Measurements from ENCODE around the gene ARL5B.

The ARL5B gene

DNA sequence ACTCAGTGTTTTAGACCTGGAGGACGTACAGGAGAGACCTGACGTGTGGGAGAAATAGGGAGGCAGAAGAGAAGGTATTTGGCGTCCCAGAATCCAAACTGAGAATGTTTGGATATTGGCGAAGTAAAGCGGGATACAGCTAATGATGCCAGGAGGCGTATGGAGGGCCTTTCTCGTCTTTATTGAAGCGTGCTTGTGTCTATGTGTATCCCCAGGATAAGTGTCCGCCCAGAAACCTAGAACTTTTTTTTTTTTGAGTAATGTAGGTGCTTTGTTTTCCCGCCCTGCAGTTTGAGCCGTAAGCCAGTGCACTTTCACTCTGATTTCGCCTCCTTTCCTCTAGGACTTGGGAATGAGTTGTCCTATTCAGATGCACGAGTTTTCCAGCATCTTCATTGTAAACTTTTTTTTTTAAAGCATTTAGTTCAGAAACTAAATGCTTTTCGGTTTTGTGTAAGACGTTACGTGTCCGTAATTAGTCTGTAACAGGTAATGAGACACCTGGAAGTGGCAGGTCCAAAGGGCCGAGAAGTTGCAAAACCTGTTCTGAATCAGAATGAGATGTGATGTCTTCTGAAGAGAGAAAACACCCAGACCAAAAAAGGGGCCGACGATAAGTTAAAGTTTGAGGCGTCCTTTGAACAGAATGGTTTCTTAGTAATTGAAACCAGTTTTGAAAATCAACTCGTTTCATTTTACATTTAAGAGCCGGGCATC, 746 bp downstream of the ARL5B start:
- Histone ChIP-seq H3K4me3 (ENCODE audit: low read length) (peak overlapping the region; percentile 99), H3K4me1 (ENCODE audit: control insufficient read depth, insufficient read depth, low read length) (peaks cover 15% of the 10 kb centered on the region)
- peak; percentile 58 for DNase-seq (ENCODE audit: low read depth)

DNA sequence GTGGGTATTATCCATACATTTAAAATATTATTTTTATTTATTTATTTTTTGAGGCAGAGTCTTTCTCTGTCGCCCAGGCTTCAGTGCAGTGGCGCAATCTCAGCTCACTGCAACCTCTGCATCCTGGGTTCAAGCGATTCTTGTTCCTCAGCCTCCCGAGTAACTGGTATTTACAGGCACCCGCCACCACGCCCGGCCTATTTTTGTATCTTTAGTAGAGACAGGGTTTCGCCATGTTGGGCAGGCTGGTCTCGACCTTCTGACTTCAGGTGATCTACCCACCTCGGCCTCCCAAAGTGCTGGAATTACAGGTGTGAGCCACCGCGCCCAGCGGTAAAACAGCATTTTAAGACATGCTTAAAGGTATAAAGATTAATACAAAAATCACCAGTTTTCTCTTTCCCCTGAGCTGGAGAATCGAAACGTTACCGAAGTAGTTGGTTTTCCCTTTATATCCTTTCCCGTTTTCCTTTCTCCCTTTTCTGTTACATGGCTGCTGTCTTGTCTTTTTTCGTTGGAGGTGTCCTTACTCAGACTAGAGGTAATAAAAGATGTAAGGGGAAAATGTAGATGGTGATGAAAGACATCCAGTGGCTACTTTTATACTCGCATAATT, 1.7 kb downstream of the ARL5B start:
- Histone ChIP-seq H3K4me1 (ENCODE audit: control insufficient read depth, insufficient read depth, low read length) (peaks cover 15% of the 10 kb centered on the region), H3K9ac (ENCODE audit: low read length) (peak overlapping the region; percentile 99), H3K9me3 (ENCODE audit: control insufficient read depth, low read length) (no peaks in the 10 kb centered on the region), H3K27me3 (replicated peaks; ENCODE audit: control insufficient read depth, insufficient read depth, low read length) (no peaks in the 10 kb centered on the region), H3K4me3 (ENCODE audit: low read length) (peak overlapping the region; percentile 99), H3K36me3 (ENCODE audit: control insufficient read depth, insufficient read depth, low read length, severe bottlenecking) (no peaks in the 10 kb centered on the region)
- no peak for DNase-seq (ENCODE audit: low read depth)

More for the DNA sequence above, 746 bp downstream of the ARL5B start:
- no peaks in the 10 kb centered on the region for H3K27me3 ChIP-seq (replicated peaks; ENCODE audit: control insufficient read depth, insufficient read depth, low read length)
- H3K36me3 ChIP-seq (ENCODE audit: control insufficient read depth, insufficient read depth, low read length, severe bottlenecking) = no peaks in the 10 kb centered on the region
- H3K9me3 ChIP-seq (ENCODE audit: control insufficient read depth, low read length) = no peaks in the 10 kb centered on the region
- peak overlapping the region; percentile 99 for H3K9ac ChIP-seq (ENCODE audit: low read length)

DNA sequence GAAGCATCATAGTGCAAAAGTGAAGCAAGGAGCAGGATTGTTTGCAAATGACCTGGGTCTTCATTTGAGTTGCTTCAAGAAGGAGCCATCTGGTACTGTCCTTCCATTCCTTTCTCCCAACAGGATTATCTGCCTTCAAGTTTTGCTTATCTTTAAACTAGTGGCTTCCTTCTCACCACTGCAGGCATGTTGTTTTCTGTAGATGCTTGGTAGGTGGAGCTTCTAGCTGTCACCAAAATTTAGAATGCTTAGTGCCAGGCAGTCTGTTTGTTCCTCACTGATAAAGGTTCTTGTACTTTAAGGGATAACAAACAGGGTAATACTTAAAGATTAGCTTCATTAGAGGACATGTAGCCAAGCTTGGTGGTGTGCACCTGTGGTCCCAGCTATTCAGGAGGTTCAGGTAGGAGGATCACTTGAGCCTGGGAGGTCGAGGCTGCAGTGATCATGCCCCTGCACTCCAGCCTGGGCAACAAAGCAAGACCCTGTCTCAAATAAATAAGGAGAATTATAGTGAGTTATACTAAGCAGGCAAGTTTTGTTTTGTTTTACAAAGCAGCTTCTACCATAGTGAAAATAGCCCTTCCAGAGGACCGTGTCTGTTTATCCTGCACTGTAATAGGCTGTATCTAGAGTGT, 5.7 kb downstream of the ARL5B start:
- no peak overlapping the region for H3K9ac ChIP-seq (ENCODE audit: low read length)
- DNase-seq (ENCODE audit: low read depth) = no peak
- H3K27me3 ChIP-seq (replicated peaks; ENCODE audit: control insufficient read depth, insufficient read depth, low read length) = no peaks in the 10 kb centered on the region
- H3K4me1 ChIP-seq (ENCODE audit: control insufficient read depth, insufficient read depth, low read length) = peaks cover 22% of the 10 kb centered on the region
- no peak overlapping the region for H3K4me3 ChIP-seq (ENCODE audit: low read length)
- H3K36me3 ChIP-seq (ENCODE audit: control insufficient read depth, insufficient read depth, low read length, severe bottlenecking) = peaks cover 9% of the 10 kb centered on the region
- no peaks in the 10 kb centered on the region for H3K9me3 ChIP-seq (ENCODE audit: control insufficient read depth, low read length)

DNA sequence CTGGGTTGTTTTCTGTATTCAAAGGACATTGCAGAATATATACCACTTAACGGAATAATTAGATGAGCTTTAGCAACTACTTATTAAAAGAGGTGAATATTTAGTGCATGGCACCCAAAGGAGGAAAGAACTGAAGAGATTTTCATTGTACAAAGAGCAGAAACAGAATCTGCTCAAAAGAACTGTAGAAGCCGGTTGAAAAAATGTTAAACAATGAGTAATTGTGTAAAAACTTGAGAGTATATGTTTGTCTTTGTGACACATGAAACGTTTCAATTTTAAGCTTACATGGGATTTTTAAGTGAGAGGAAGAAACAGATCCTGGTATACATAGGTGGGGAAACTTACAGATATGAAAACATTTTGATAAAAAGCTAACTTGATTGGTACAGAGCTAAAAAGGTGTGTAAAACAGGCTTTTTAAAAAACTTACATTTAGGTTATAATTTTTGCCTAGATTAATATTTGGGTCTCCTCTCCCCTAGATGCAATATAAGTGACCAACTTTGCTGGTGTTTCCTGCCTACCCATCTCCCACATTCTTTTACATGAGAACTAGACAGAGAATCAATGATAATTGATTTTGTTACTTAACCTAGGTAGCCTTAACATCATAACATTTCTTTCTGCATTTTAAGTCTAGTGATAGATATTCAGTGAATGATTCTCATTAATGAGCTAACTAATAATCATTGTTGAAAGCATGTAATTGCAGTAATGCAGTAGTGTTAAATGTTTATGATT, 6.8 kb downstream of the ARL5B start:
- Histone ChIP-seq H3K9ac (ENCODE audit: low read length) (no peak overlapping the region), H3K36me3 (ENCODE audit: control insufficient read depth, insufficient read depth, low read length, severe bottlenecking) (peaks cover 9% of the 10 kb centered on the region), H3K9me3 (ENCODE audit: control insufficient read depth, low read length) (no peaks in the 10 kb centered on the region), H3K27me3 (replicated peaks; ENCODE audit: control insufficient read depth, insufficient read depth, low read length) (no peaks in the 10 kb centered on the region), H3K4me3 (ENCODE audit: low read length) (no peak overlapping the region), H3K4me1 (ENCODE audit: control insufficient read depth, insufficient read depth, low read length) (peaks cover 15% of the 10 kb centered on the region)
- DNase-seq (ENCODE audit: low read depth) = peak; percentile 65

DNA sequence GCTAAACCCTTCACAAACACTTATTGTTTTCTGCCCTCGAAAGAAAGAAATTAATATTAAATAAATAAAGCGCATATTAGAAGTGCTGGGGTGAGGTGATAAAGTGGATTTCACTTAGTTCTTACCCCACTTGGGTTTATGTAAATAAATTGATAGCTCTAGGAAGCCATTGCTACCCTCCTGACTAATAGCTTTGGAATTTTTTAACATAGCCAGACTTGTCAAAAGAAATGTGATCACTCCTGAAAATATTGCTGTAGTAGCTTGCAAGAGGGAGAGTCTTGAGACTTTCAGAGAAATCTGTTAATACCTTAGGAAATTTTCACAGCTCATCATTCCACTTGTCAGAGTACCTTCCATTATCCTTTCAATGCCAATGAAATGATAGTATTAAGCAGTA, 7.6 kb downstream of the ARL5B start:
- Histone ChIP-seq H3K4me3 (ENCODE audit: low read length) (no peak overlapping the region), H3K36me3 (ENCODE audit: control insufficient read depth, insufficient read depth, low read length, severe bottlenecking) (peaks cover 9% of the 10 kb centered on the region), H3K27me3 (replicated peaks; ENCODE audit: control insufficient read depth, insufficient read depth, low read length) (no peaks in the 10 kb centered on the region), H3K9ac (ENCODE audit: low read length) (no peak overlapping the region), H3K4me1 (ENCODE audit: control insufficient read depth, insufficient read depth, low read length) (peaks cover 11% of the 10 kb centered on the region), H3K9me3 (ENCODE audit: control insufficient read depth, low read length) (no peaks in the 10 kb centered on the region)
- DNase-seq (ENCODE audit: low read depth) = peak; percentile 70

DNA sequence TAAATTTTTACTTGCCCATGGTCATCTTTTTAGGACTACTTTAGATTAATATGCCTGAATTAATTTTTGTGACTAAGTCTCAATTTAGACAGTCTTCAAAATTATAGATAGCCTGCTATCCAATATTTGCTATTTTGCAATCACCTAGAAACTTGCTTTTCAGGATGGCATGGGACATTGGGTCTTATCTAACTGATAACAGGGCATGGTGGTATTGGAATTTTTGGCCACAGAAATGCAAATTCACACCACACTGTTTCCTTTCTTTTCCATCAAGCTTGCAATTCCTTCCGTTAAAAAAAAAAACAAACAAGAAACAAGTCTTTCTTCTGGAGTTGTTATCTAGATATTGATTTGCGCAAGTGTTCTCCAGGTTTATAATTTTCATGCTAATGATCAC, 8.8 kb downstream of the ARL5B start:
- H3K4me3 ChIP-seq (ENCODE audit: low read length) = no peak overlapping the region
- H3K9ac ChIP-seq (ENCODE audit: low read length) = no peak overlapping the region
- H3K27me3 ChIP-seq (replicated peaks; ENCODE audit: control insufficient read depth, insufficient read depth, low read length) = no peaks in the 10 kb centered on the region
- peaks cover 9% of the 10 kb centered on the region for H3K36me3 ChIP-seq (ENCODE audit: control insufficient read depth, insufficient read depth, low read length, severe bottlenecking)
- peaks cover 11% of the 10 kb centered on the region for H3K4me1 ChIP-seq (ENCODE audit: control insufficient read depth, insufficient read depth, low read length)
- H3K9me3 ChIP-seq (ENCODE audit: control insufficient read depth, low read length) = no peaks in the 10 kb centered on the region
- no peak for DNase-seq (ENCODE audit: low read depth)

DNA sequence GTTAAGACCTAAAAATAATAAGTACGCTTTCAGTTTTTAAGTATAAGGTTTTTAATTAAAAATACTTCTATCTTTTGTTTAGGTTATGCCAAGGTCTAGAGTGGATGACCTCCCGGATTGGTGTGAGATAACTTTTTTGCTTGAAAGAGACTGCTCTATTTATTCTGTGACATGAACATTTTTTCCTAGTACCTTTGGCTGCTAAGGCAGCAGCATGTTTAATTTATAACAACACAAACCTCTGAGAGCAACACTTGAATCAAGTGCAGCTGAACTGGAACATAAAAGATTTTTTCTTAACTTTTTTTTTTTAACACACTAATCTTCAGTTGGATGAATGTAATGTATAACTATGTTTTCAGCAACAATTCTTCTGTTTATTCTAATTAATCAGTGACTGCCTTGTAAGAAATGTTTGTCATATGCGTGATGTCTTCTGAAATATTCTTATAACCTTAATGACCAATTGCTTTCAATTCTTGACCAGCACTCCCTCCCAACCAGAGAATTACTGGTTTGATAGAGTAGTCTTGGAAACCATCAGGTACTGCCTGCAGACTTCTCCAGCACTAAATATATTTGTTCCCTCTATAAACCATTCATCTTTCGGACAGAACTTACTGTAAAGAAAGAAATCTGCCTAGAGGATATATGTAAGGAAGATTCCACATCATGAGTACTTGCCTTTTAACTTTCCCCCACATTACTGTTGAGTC, 16.0 kb downstream of the ARL5B start:
- H3K36me3 ChIP-seq (ENCODE audit: control insufficient read depth, insufficient read depth, low read length, severe bottlenecking) = peaks cover 31% of the 10 kb centered on the region

DNA sequence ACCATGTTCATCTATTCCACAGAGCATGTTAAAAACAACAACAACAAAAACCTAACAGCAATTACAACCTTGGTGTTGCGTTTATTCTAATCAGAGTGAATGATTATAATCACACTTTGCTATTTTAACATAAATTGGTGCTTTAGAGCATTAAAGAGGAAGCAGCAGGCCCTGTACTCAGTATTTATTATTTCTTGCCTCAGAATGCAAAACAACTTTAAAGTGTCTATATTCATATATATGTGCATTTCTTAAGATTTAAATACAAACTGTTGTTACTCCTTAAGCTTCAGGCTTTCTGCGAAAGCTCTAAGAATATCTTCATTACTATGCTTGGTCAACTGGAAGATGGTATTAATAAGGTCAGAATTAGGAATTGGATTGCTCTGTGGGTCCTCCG, 21.5 kb downstream of the ARL5B start:
- DNase-seq (ENCODE audit: low read depth) = no peak
- Histone ChIP-seq H3K9ac (ENCODE audit: low read length) (no peak overlapping the region), H3K36me3 (ENCODE audit: control insufficient read depth, insufficient read depth, low read length, severe bottlenecking) (peaks cover 10% of the 10 kb centered on the region), H3K4me1 (ENCODE audit: control insufficient read depth, insufficient read depth, low read length) (peaks cover 23% of the 10 kb centered on the region), H3K9me3 (ENCODE audit: control insufficient read depth, low read length) (no peaks in the 10 kb centered on the region), H3K4me3 (ENCODE audit: low read length) (no peak overlapping the region), H3K27me3 (replicated peaks; ENCODE audit: control insufficient read depth, insufficient read depth, low read length) (no peaks in the 10 kb centered on the region)

More for the DNA sequence above, 16.0 kb downstream of the ARL5B start:
- H3K4me3 ChIP-seq (ENCODE audit: low read length) = no peak overlapping the region
- no peaks in the 10 kb centered on the region for H3K9me3 ChIP-seq (ENCODE audit: control insufficient read depth, low read length)
- no peaks in the 10 kb centered on the region for H3K4me1 ChIP-seq (ENCODE audit: control insufficient read depth, insufficient read depth, low read length)
- no peak for DNase-seq (ENCODE audit: low read depth)
- no peaks in the 10 kb centered on the region for H3K27me3 ChIP-seq (replicated peaks; ENCODE audit: control insufficient read depth, insufficient read depth, low read length)
- H3K9ac ChIP-seq (ENCODE audit: low read length) = no peak overlapping the region

DNA sequence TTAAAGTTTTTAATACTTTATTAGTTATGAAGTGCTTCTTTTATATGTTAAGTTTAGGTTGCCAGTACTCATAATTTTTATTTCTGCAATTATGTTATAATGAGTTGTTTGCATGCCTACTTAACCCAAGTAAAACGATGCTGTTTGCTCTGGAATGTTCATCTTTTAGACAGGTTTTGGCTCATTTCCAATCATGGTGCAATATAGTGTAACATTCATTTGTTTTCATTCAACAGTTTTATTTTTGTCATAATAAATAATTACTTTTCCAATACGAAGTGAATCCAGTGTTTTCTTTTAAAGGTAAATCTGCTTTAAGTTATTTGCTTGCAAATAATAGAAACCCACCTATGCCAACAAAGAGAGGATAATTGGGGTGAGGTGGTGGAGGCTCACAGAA, 22.1 kb downstream of the ARL5B start:
- Histone ChIP-seq H3K9me3 (ENCODE audit: control insufficient read depth, low read length) (no peaks in the 10 kb centered on the region), H3K27me3 (replicated peaks; ENCODE audit: control insufficient read depth, insufficient read depth, low read length) (no peaks in the 10 kb centered on the region), H3K9ac (ENCODE audit: low read length) (no peak overlapping the region), H3K4me1 (ENCODE audit: control insufficient read depth, insufficient read depth, low read length) (peaks cover 23% of the 10 kb centered on the region), H3K4me3 (ENCODE audit: low read length) (no peak overlapping the region), H3K36me3 (ENCODE audit: control insufficient read depth, insufficient read depth, low read length, severe bottlenecking) (peaks cover 4% of the 10 kb centered on the region)
- DNase-seq (ENCODE audit: low read depth) = peak; percentile 83

DNA sequence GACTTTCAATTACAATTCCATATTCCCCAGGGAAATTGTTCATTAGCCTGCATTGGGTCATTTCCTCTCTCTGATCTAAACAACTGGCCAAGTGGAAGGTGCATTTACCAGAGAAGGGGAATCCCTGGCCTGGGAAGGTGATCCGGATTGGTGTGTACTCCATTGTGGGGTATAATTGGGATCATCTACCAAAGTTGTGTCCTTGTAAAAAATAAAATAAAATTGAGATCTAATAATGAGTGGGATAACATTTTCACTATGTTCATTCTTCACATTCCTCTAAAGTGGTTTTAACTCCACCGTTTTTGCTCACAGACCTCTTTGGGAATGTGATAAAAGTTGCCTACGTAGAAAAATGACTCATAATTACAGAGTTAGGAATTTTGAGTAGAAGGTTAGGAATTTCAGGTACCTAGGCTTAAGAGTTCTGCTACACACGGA, 22.8 kb downstream of the ARL5B start:
- no peaks in the 10 kb centered on the region for H3K27me3 ChIP-seq (replicated peaks; ENCODE audit: control insufficient read depth, insufficient read depth, low read length)
- H3K4me1 ChIP-seq (ENCODE audit: control insufficient read depth, insufficient read depth, low read length) = peaks cover 23% of the 10 kb centered on the region
- DNase-seq (ENCODE audit: low read depth) = peak; percentile 15
- no peak overlapping the region for H3K4me3 ChIP-seq (ENCODE audit: low read length)
- no peaks in the 10 kb centered on the region for H3K9me3 ChIP-seq (ENCODE audit: control insufficient read depth, low read length)
- H3K36me3 ChIP-seq (ENCODE audit: control insufficient read depth, insufficient read depth, low read length, severe bottlenecking) = no peaks in the 10 kb centered on the region
- no peak overlapping the region for H3K9ac ChIP-seq (ENCODE audit: low read length)
